ENCODE results near the gene CD207.
A peak's percentile ranks its signal among the peaks of the same experiment; 100 is the strongest.
"Not testable (repeated sequence)": the region's sequence is repeated elsewhere in the genome, so short reads cannot be mapped to it uniquely, and the experiment has no call there.

Gene CD207

GRCh38 chr2:70801607-70802263 is 33.9 kb downstream of the CD207 start:
- no peak overlapping the region for H3K18ac ChIP-seq (ENCODE audit: low read length)
- no peak overlapping the region for H4K91ac ChIP-seq (ENCODE audit: low read depth, low read length, poor library complexity)
- no peak overlapping the region for H3K4me2 ChIP-seq (ENCODE audit: insufficient read depth, low read length, poor library complexity, severe bottlenecking)
- H2AK5ac ChIP-seq (ENCODE audit: low read depth, low read length) = no peak overlapping the region
- no peak overlapping the region for H3K14ac ChIP-seq (ENCODE audit: low read length)
- DNase-seq (ENCODE audit: low spot score) = no peak
- no CpG with 5 or more reads among the region's 10 CpGs for WGBS, 2 donors (ENCODE audit: extremely low coverage in 2 of 2, insufficient read length in 2 of 2, insufficient replicate concordance in 1 of 2)
- peaks cover 0 to under 1% of the 10 kb centered on the region in 2 donors for H3K4me1 ChIP-seq (ENCODE audit: control insufficient read depth in 2 of 2, insufficient read depth in 1 of 2, low read depth in 1 of 2, low read length in 2 of 2)
- no peaks in the 10 kb centered on the region for H3K36me3 ChIP-seq (replicated peaks in 1 of 2; ENCODE audit: control insufficient read depth in 2 of 2, insufficient read depth in 2 of 2, low read length in 2 of 2)
- H2BK120ac ChIP-seq (ENCODE audit: low read depth, low read length) = no peak overlapping the region
- H2BK12ac ChIP-seq (ENCODE audit: low read length) = no peak overlapping the region
- no peak overlapping the region for H3K9ac ChIP-seq (ENCODE audit: low read depth, low read length, poor library complexity)
- no peak overlapping the region for H3K23ac ChIP-seq (ENCODE audit: low read depth, low read length, poor library complexity)
- H4K8ac ChIP-seq (ENCODE audit: low read depth, low read length) = no peak overlapping the region
- no peak overlapping the region for H3K4ac ChIP-seq (ENCODE audit: low read length)
- no peak overlapping the region for H3K4me3 ChIP-seq (ENCODE audit: low read length in 2 of 2)
- H3K9me3 ChIP-seq (replicated peaks in 1 of 2; ENCODE audit: control insufficient read depth in 2 of 2, insufficient read depth in 1 of 2, low read depth in 1 of 2, low read length in 2 of 2) = peaks cover 3% of the 10 kb centered on the region in 2 donors
- H3K79me1 ChIP-seq (ENCODE audit: low read depth, low read length) = no peaks in the 10 kb centered on the region
- H2BK15ac ChIP-seq (ENCODE audit: low read length) = no peak overlapping the region
- H2AFZ ChIP-seq (ENCODE audit: low read length) = no peak overlapping the region
- no peak overlapping the region for H2BK5ac ChIP-seq (ENCODE audit: low read length)
- no peak overlapping the region for H3K27ac ChIP-seq (replicated peaks; ENCODE audit: low read length)
- H3K27me3 ChIP-seq (ENCODE audit: control insufficient read depth in 3 of 3, insufficient read depth in 3 of 3, low read depth in 1 of 3, low read length in 3 of 3) = peaks cover 0 to 31% (median 0%) of the 10 kb centered on the region in 3 experiments

DNA sequence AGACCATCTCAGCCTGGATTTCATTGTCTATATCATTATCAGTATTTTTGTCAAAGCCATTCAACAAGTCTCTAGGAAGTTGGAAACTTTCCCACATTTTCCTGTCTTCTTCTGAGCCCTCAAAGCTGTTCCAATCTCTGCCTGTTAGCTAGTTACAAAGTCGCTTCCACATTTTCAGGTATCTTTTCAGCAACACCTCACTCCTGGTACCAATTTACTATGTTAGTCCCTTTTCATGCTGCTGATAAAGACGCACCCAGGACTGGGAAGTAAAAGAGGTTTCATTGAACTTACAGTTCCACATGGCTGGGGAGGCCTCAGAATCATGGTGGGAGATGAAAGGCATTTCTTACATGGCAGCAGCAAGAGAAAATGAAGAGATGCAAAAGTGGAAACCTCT is 35.9 kb downstream of the CD207 start:
- Histone ChIP-seq H2BK120ac (ENCODE audit: low read depth, low read length) (no peak overlapping the region), H2BK15ac (ENCODE audit: low read length) (no peak overlapping the region), H2AFZ (ENCODE audit: low read length) (no peak overlapping the region), H3K79me1 (ENCODE audit: low read depth, low read length) (no peaks in the 10 kb centered on the region), H3K9me3 (replicated peaks in 1 of 2; ENCODE audit: control insufficient read depth in 2 of 2, insufficient read depth in 1 of 2, low read depth in 1 of 2, low read length in 2 of 2) (peaks cover 3% of the 10 kb centered on the region in 2 donors), H3K18ac (ENCODE audit: low read length) (no peak overlapping the region), H2BK5ac (ENCODE audit: low read length) (no peak overlapping the region), H3K27ac (replicated peaks; ENCODE audit: low read length) (no peak overlapping the region), H4K91ac (ENCODE audit: low read depth, low read length, poor library complexity) (no peak overlapping the region), H3K4me2 (ENCODE audit: insufficient read depth, low read length, poor library complexity, severe bottlenecking) (no peak overlapping the region), H3K9ac (ENCODE audit: low read depth, low read length, poor library complexity) (no peak overlapping the region), H3K14ac (ENCODE audit: low read length) (no peak overlapping the region), H3K4me3 (ENCODE audit: low read length in 2 of 2) (no peak overlapping the region), H3K36me3 (replicated peaks in 1 of 2; ENCODE audit: control insufficient read depth in 2 of 2, insufficient read depth in 2 of 2, low read length in 2 of 2) (no peaks in the 10 kb centered on the region), H3K23ac (ENCODE audit: low read depth, low read length, poor library complexity) (no peak overlapping the region), H3K4me1 (ENCODE audit: control insufficient read depth in 2 of 2, insufficient read depth in 1 of 2, low read depth in 1 of 2, low read length in 2 of 2) (peaks cover 0 to 7% of the 10 kb centered on the region in 2 donors), H3K27me3 (ENCODE audit: control insufficient read depth in 3 of 3, insufficient read depth in 3 of 3, low read depth in 1 of 3, low read length in 3 of 3) (peaks cover 0 to 50% (median 0%) of the 10 kb centered on the region in 3 experiments), H2BK12ac (ENCODE audit: low read length) (no peak overlapping the region), H2AK5ac (ENCODE audit: low read depth, low read length) (no peak overlapping the region), H3K4ac (ENCODE audit: low read length) (no peak overlapping the region), H4K8ac (ENCODE audit: low read depth, low read length) (no peak overlapping the region)
- no CpG with 5 or more reads among the region's 2 CpGs for WGBS, 2 donors (ENCODE audit: extremely low coverage in 2 of 2, insufficient read length in 2 of 2, insufficient replicate concordance in 1 of 2)
- DNase-seq (ENCODE audit: low spot score) = no peak

DNA sequence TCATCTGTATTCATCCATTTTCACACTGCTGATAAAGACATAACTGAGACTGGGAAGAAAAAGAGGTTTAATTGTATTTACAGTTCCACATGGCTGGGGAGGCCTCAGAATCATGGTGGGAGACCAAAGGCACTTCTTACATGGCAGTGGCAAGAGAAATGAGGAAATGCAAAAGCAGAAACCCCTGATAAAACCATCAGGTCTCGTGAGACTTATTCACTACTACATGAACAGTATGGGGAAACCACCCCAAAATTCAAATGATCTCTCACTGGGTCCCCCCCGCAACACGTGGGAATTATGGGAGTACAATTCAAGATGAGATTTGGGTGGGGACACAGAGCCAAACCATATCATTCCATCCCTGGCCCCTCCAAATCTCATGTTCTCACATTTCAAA is 37.6 kb downstream of the CD207 start:
- H3K9ac ChIP-seq (ENCODE audit: low read depth, low read length, poor library complexity); H2BK15ac ChIP-seq (ENCODE audit: low read length); H3K79me1 ChIP-seq (ENCODE audit: low read depth, low read length); H3K4me3 ChIP-seq (ENCODE audit: low read length in 2 of 2); H2BK120ac ChIP-seq (ENCODE audit: low read depth, low read length); H3K27ac ChIP-seq (replicated peaks; ENCODE audit: low read length); H4K91ac ChIP-seq (ENCODE audit: low read depth, low read length, poor library complexity); H3K4me1 ChIP-seq (ENCODE audit: control insufficient read depth in 2 of 2, insufficient read depth in 1 of 2, low read depth in 1 of 2, low read length in 2 of 2); H2AFZ ChIP-seq (ENCODE audit: low read length); H2AK5ac ChIP-seq (ENCODE audit: low read depth, low read length); H3K9me3 ChIP-seq (replicated peaks in 1 of 2; ENCODE audit: control insufficient read depth in 2 of 2, insufficient read depth in 1 of 2, low read depth in 1 of 2, low read length in 2 of 2); H3K4ac ChIP-seq (ENCODE audit: low read length); H3K36me3 ChIP-seq (replicated peaks in 1 of 2; ENCODE audit: control insufficient read depth in 2 of 2, insufficient read depth in 2 of 2, low read length in 2 of 2); H3K23ac ChIP-seq (ENCODE audit: low read depth, low read length, poor library complexity); H3K14ac ChIP-seq (ENCODE audit: low read length); H3K18ac ChIP-seq (ENCODE audit: low read length); H2BK5ac ChIP-seq (ENCODE audit: low read length); H3K4me2 ChIP-seq (ENCODE audit: insufficient read depth, low read length, poor library complexity, severe bottlenecking); H2BK12ac ChIP-seq (ENCODE audit: low read length); H4K8ac ChIP-seq (ENCODE audit: low read depth, low read length); DNase-seq (ENCODE audit: low spot score): not testable (repeated sequence)
- WGBS, 2 donors (ENCODE audit: extremely low coverage in 2 of 2, insufficient read length in 2 of 2, insufficient replicate concordance in 1 of 2) = no CpG with 5 or more reads among the region's 3 CpGs
- H3K27me3 ChIP-seq (ENCODE audit: control insufficient read depth in 3 of 3, insufficient read depth in 3 of 3, low read depth in 1 of 3, low read length in 3 of 3) = peaks cover 0 to 59% (median 0%) of the 10 kb centered on the region in 3 experiments

DNA sequence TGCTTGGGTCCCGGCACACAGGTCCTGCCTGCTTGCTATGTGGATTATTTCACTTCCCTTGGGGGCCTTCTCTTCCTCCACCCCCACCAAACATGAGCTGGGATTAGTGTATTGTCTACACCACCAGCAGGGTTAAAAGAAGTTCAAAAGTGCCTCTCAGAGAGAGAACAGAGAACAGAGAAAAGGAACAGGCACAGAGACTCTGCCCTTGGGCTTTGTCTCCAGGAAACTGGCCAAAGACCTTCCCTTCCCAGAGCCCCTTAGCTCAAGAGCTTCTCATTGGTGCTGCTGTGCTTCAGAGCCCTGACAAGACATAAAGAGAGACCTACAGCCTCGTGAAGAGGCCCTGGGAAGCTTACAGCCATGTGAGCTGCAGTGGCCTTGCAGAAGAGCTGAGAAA is 38.1 kb downstream of the CD207 start:
- no peak overlapping the region for H2BK12ac ChIP-seq (ENCODE audit: low read length)
- H2BK15ac ChIP-seq (ENCODE audit: low read length) = no peak overlapping the region
- no peaks in the 10 kb centered on the region for H3K36me3 ChIP-seq (replicated peaks in 1 of 2; ENCODE audit: control insufficient read depth in 2 of 2, insufficient read depth in 2 of 2, low read length in 2 of 2)
- no peak overlapping the region for H3K23ac ChIP-seq (ENCODE audit: low read depth, low read length, poor library complexity)
- no peak overlapping the region for H4K8ac ChIP-seq (ENCODE audit: low read depth, low read length)
- H3K4me3 ChIP-seq (ENCODE audit: low read length in 2 of 2) = no peak overlapping the region
- no peak for DNase-seq (ENCODE audit: low spot score)
- no peak overlapping the region for H4K91ac ChIP-seq (ENCODE audit: low read depth, low read length, poor library complexity)
- peaks cover 0 to 7% of the 10 kb centered on the region in 2 donors for H3K4me1 ChIP-seq (ENCODE audit: control insufficient read depth in 2 of 2, insufficient read depth in 1 of 2, low read depth in 1 of 2, low read length in 2 of 2)
- no peak overlapping the region for H2BK120ac ChIP-seq (ENCODE audit: low read depth, low read length)
- H3K18ac ChIP-seq (ENCODE audit: low read length) = peak overlapping the region; percentile 35
- no peak overlapping the region for H3K14ac ChIP-seq (ENCODE audit: low read length)
- no peak overlapping the region for H3K4ac ChIP-seq (ENCODE audit: low read length)
- H3K9ac ChIP-seq (ENCODE audit: low read depth, low read length, poor library complexity) = no peak overlapping the region
- H2BK5ac ChIP-seq (ENCODE audit: low read length) = no peak overlapping the region
- no peak overlapping the region for H2AFZ ChIP-seq (ENCODE audit: low read length)
- H3K27me3 ChIP-seq (ENCODE audit: control insufficient read depth in 3 of 3, insufficient read depth in 3 of 3, low read depth in 1 of 3, low read length in 3 of 3) = peaks cover 0 to 60% (median 0%) of the 10 kb centered on the region in 3 experiments
- no peak overlapping the region for H3K27ac ChIP-seq (replicated peaks; ENCODE audit: low read length)
- H3K4me2 ChIP-seq (ENCODE audit: insufficient read depth, low read length, poor library complexity, severe bottlenecking) = no peak overlapping the region
- peaks cover 3% of the 10 kb centered on the region in 2 donors for H3K9me3 ChIP-seq (replicated peaks in 1 of 2; ENCODE audit: control insufficient read depth in 2 of 2, insufficient read depth in 1 of 2, low read depth in 1 of 2, low read length in 2 of 2)
- H2AK5ac ChIP-seq (ENCODE audit: low read depth, low read length) = no peak overlapping the region
- H3K79me1 ChIP-seq (ENCODE audit: low read depth, low read length) = no peaks in the 10 kb centered on the region
- WGBS, 2 donors (ENCODE audit: extremely low coverage in 2 of 2, insufficient read length in 2 of 2, insufficient replicate concordance in 1 of 2) = no CpG with 5 or more reads among the region's 2 CpGs
